ENCODE results near the gene NMRAL1.

DNA sequence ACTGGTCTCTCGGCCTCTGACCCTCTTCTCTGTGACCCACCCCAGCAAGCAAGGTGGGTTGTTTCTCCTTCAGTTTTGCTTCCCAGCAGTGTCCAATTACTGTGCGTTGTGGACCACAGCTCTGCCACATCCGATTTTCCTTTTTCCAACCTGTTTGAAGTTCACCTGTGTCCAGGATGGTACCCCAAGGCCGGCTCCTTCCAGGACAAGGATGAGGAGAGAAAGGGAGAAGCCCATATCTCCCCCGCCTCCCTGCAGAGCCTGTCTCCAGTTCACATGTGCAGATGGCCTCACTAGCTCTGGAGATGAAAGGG is 13.5 kb downstream of the NMRAL1 start:
- TF ChIP-seq, protein P1, sequence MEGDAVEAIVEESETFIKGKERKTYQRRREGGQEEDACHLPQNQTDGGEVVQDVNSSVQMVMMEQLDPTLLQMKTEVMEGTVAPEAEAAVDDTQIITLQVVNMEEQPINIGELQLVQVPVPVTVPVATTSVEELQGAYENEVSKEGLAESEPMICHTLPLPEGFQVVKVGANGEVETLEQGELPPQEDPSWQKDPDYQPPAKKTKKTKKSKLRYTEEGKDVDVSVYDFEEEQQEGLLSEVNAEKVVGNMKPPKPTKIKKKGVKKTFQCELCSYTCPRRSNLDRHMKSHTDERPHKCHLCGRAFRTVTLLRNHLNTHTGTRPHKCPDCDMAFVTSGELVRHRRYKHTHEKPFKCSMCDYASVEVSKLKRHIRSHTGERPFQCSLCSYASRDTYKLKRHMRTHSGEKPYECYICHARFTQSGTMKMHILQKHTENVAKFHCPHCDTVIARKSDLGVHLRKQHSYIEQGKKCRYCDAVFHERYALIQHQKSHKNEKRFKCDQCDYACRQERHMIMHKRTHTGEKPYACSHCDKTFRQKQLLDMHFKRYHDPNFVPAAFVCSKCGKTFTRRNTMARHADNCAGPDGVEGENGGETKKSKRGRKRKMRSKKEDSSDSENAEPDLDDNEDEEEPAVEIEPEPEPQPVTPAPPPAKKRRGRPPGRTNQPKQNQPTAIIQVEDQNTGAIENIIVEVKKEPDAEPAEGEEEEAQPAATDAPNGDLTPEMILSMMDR (IDR thresholded peaks at IDR 0.05; ENCODE audit: low read depth, low read length) = no peak
- no peak for TF ChIP-seq POLR2A (IDR thresholded peaks at IDR 0.05; ENCODE audit: extremely low read depth, insufficient read length)
- TF ChIP-seq, protein P2, sequence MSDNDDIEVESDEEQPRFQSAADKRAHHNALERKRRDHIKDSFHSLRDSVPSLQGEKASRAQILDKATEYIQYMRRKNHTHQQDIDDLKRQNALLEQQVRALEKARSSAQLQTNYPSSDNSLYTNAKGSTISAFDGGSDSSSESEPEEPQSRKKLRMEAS (IDR thresholded peaks at IDR 0.05; ENCODE audit: low read depth, low read length) = no peak
- no peak for TF ChIP-seq MYC (IDR thresholded peaks at IDR 0.05; ENCODE audit: low read depth, low read length)
